HepG2 (cell line): ENCODE data around the gene ZNF341. TPM values are rescaled to one million over a fixed set of nuclear protein-coding genes. Genes with fewer than 3 reads are reported as not detected.

Source experiments
- ATAC-seq: fragments of 200-7000 bp; cut with Tn5 transposase; 3 replicates; pipeline ENCODE4 v1.9.1; 2020; ENCODE audit warnings: mild to moderate bottlenecking, moderate library complexity
- BruUV-seq: library from RNA; stranded (reverse); fragments of 400-500 nt; replicated peaks from 2 replicates; lab custom pipeline; 2021; lab: Mats Ljungman, UMichigan
- CTCF ChIA-PET: fragments of 300-600 bp; formaldehyde crosslinking; extraction: SDS; loops from one replicate; lab custom pipeline; 2021; ENCODE audit warnings: low total read pairs, inconsistent platforms, low intra/inter-chr PET ratio; lab: Yijun Ruan, JAX
- POLR2A ChIA-PET: fragments of 350-600 bp; sonication (Branson Sonifier 250); formaldehyde crosslinking; loops from one replicate; lab custom pipeline; 2020; ENCODE audit warnings: antibody characterized with exemption, inconsistent platforms; lab: Yijun Ruan, JAX
- DNase-seq: peaks from one replicate; pipeline ENCODE4 v3.0.0-alpha.2; 2015; ENCODE audit warnings: low spot score
- FAIRE-seq: peaks from 3 replicates; lab custom pipeline; 2011; peaks lifted over from hg19 to GRCh38; lab: Jason Lieb, UNC
- H2AFZ ChIP-seq: one replicate; pipeline ENCODE4 v1.6.1; 2011; ENCODE audit warnings: low read length, inconsistent platforms
- H3K27ac ChIP-seq: fragments of 300-600 bp; 3 replicates; pipeline ENCODE4 v1.8.0; 2011; ENCODE audit warnings: mixed run types, mild to moderate bottlenecking, mixed read lengths, low read length, inconsistent platforms; ENCODE audit not compliant: insufficient read depth; ENCODE audit errors: extremely low read length
- H3K27me3 ChIP-seq, 2 experiments: fragments of 200-600 bp in 1 of 2; 2 replicates in 1 of 2; 3 replicates in 1 of 2; pipeline versions ENCODE4 v1.6.0 to v1.8.0; 2011; ENCODE audit warnings: low read length in 2 of 2, mild to moderate bottlenecking in 2 of 2, moderate library complexity in 2 of 2, inconsistent platforms in 1 of 2; ENCODE audit not compliant: insufficient read depth in 2 of 2, control insufficient read depth in 1 of 2
- H3K36me3 ChIP-seq, 2 experiments: fragments of 200-600 bp in 1 of 2; replicated peaks in 1 of 2; 2 replicates in 1 of 2; 3 replicates in 1 of 2; pipeline versions ENCODE4 v1.5.1 to v1.8.0; 2011; ENCODE audit warnings: low read length in 2 of 2, inconsistent platforms in 1 of 2; ENCODE audit not compliant: insufficient read depth in 2 of 2, control insufficient read depth in 1 of 2
- H3K4me1 ChIP-seq: 2 replicates; pipeline ENCODE4 v1.5.1; 2012; ENCODE audit warnings: low read length, inconsistent platforms; ENCODE audit not compliant: insufficient read depth
- H3K4me2 ChIP-seq: 2 replicates; pipeline ENCODE4 v1.6.0; 2011; ENCODE audit warnings: low read depth, low read length, inconsistent platforms
- H3K4me3 ChIP-seq, 3 experiments: fragments of 200-600 bp in 1 of 3; sonication (generic), shearing (Covaris generic) in 1 of 3; replicated peaks in 1 of 3; 2 replicates each; pipeline ENCODE4 v1.5.1; 2011 to 2016; ENCODE audit warnings: low read length in 3 of 3, inconsistent platforms in 2 of 3, low read depth in 2 of 3, mild to moderate bottlenecking in 2 of 3, control low read depth in 1 of 3, mixed read lengths in 1 of 3; ENCODE audit not compliant: insufficient read depth in 1 of 3
- H3K79me2 ChIP-seq: one replicate; pipeline ENCODE4 v1.6.1; 2011; ENCODE audit warnings: low read length, inconsistent platforms; ENCODE audit not compliant: insufficient read depth
- H3K9ac ChIP-seq: 2 replicates; pipeline ENCODE4 v1.6.0; 2011; ENCODE audit warnings: mild to moderate bottlenecking, low read depth, low read length, inconsistent platforms; ENCODE audit not compliant: insufficient read depth
- H3K9me3 ChIP-seq: 2 replicates; pipeline ENCODE4 v1.5.1; 2012; ENCODE audit warnings: mild to moderate bottlenecking, low read length
- H4K20me1 ChIP-seq: 2 replicates; pipeline ENCODE4 v1.6.0; 2011; ENCODE audit warnings: inconsistent platforms, mild to moderate bottlenecking, low read length, moderate library complexity; ENCODE audit not compliant: insufficient read depth
- HNRNPH1 ChIP-seq: fragments of 200-400 bp; formaldehyde crosslinking; optimal IDR thresholded peaks from 2 replicates; pipeline ENCODE3; 2017; ENCODE audit warnings: mild to moderate bottlenecking, low read depth, low read length
- HOXA7 ChIP-seq: sonication (generic); formaldehyde crosslinking; IDR thresholded peaks from 2 replicates; pipeline ENCODE4 v1.8.1; 2022; ENCODE audit warnings: mild to moderate bottlenecking, missing genetic modification reagents, moderate library complexity
- NONO ChIP-seq, 2 experiments: fragments of 450-650 bp in 1 of 2; sonication (generic) in 1 of 2; formaldehyde crosslinking in 1 of 2; IDR thresholded peaks in 1 of 2; conservative IDR thresholded peaks in 1 of 2; 2 replicates each; pipeline versions ENCODE4 v1.6.1 to v1.8.0; 2017 to 2022; ENCODE audit warnings: mild to moderate bottlenecking in 1 of 2, missing genetic modification reagents in 1 of 2, moderate library complexity in 1 of 2
- POLR2AphosphoS2 ChIP-seq: IDR thresholded peaks from 2 replicates; pipeline ENCODE4 v1.6.1; 2011; ENCODE audit warnings: low read depth, low read length, improper control_type of control experiment
- SRSF9 ChIP-seq: fragments of 200-400 bp; formaldehyde crosslinking; IDR thresholded peaks from 2 replicates; pipeline ENCODE4 v1.6.1; 2018; ENCODE audit warnings: borderline replicate concordance, mild to moderate bottlenecking, low read depth, low read length; ENCODE audit not compliant: insufficient read depth, poor library complexity, severe bottlenecking
- TEAD2 ChIP-seq: sonication (generic); formaldehyde crosslinking; IDR thresholded peaks from 2 replicates; pipeline ENCODE4 v1.9.0; 2021; ENCODE audit warnings: missing genetic modification reagents
- THYN1 ChIP-seq: sonication (generic); formaldehyde crosslinking; IDR thresholded peaks from 2 replicates; pipeline ENCODE4 v1.8.1; 2023; ENCODE audit warnings: low read depth, mild to moderate bottlenecking, moderate library complexity, missing genetic modification reagents, borderline replicate concordance
- ZNF33A ChIP-seq: sonication (generic); formaldehyde crosslinking; IDR thresholded peaks from 2 replicates; pipeline ENCODE4 v1.5.1; 2020; ENCODE audit warnings: missing genetic modification reagents, mild to moderate bottlenecking, moderate library complexity, borderline replicate concordance
- ZNF619 ChIP-seq: sonication (generic); formaldehyde crosslinking; IDR thresholded peaks from 2 replicates; pipeline ENCODE4 v1.4.0; 2020; ENCODE audit warnings: mild to moderate bottlenecking, missing genetic modification reagents
- WGBS: methylation state at CpG from one replicate; pipeline ENCODE4 v1.1.6; 2017; ENCODE audit warnings: low lambda C conversion rate; 5-methylcytosine and 5-hydroxymethylcytosine counted together
- in situ Hi-C: cut with HindIII; loops from 2 replicates; pipeline ENCODE4 v1.10.0; 2017; ENCODE audit warnings: low pct_unique_long_range_greater_than_20kb; ENCODE audit not compliant: extremely low pct_ligation_motif_present
- intact Hi-C: fragments of 100-400 bp; cut with micrococcal nuclease; formaldehyde crosslinking; loops from one replicate; pipeline ENCODE4 v1.10.0; 2022; ENCODE audit not compliant: unreplicated experiment
- polyA plus RNA-seq, 8 experiments: library from polyadenylated mRNA; depleted of rRNA in 3 of 8; stranded (reverse) in 7 of 8; unstranded in 1 of 8; fragments of >200 nt; fragmentation: Illumina TruSeq in 4 of 8; extraction: Trizol in 4 of 8; gene quantifications; 2 replicates each; pipeline versions ENCODE4 v1.2.1 to v1.2.3, GENCODE V29; 2011 to 2016; ENCODE audit warnings: low read depth in 4 of 8, missing spikeins in 1 of 8, mixed read lengths in 1 of 8; ENCODE audit not compliant: insufficient read depth in 1 of 8
- total RNA-seq, 5 experiments: library from RNA; depleted of rRNA; stranded (reverse); fragments of >200 nt; fragmentation: Illumina TruSeq; extraction: Trizol; gene quantifications; 2 replicates each; pipeline ENCODE4 v1.2.3, GENCODE V29; 2016; ENCODE audit warnings: low read depth in 1 of 5
- TF ChIP-seq, protein P1 (sequence below): sonication (generic); formaldehyde crosslinking; IDR thresholded peaks from 2 replicates; pipeline ENCODE4 v1.5.0; 2020; ENCODE audit warnings: missing genetic modification reagents
- TF ChIP-seq, protein P2 (sequence below): IDR thresholded peaks from 2 replicates; pipeline ENCODE4 v1.6.1; 2016; ENCODE audit warnings: low read depth, control low read depth
- TF ChIP-seq, protein P3 (sequence below): sonication (generic); formaldehyde crosslinking; conservative IDR thresholded peaks from 2 replicates; pipeline ENCODE4 v1.4.0; 2020; ENCODE audit warnings: missing genetic modification reagents
- TF ChIP-seq, protein P4 (sequence below): sonication (generic); formaldehyde crosslinking; IDR thresholded peaks from 2 replicates; pipeline ENCODE4 v1.5.0; 2020; ENCODE audit warnings: missing genetic modification reagents, mild to moderate bottlenecking, borderline replicate concordance

Gene ZNF341
- total and polyA plus RNA-seq, 2 of the 13 experiments (the other 11 are each of a cell fraction or from before 2014, with no cell fraction given), result 1.1 to 2.2 TPM

DNA sequence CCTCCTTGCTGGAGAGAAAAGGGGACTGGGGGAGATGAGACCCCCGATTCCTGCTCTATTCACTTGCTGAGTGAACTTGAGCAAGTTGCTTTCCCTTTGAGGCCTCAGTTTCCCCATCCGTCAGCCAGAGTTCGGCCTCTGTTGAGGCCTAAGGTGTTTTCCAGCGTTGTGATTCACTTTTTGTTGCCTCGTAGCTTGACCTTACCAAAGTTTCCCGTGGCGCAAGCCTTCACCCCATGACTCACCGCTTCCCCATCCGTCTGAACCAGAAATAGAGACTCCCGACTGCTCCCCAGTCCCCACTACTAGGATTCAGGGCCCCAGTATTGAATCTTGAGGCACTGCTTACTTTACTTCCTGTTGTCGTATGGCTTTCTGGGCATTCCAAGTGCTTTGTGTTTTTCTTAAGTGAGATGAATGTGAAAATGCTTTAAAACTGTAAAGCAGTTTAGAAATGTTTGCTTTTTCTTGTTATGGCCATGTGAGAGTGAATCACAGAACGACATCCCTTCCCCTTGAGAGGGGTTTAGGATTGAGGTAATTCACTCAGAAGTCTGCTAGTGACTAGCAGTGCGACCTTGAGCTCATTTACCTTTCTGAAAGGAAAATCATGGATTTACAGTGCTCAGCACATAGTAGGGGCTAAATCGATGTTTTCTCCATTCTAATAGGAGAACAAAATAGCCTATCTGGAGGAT, 80.5 kb downstream of the ZNF341 start:
- Histone ChIP-seq H3K9me3 (no peaks in the 10 kb centered on the region), H3K9ac (peak overlapping the region; percentile 94), H3K79me2 (peaks cover 58% of the 10 kb centered on the region), H3K4me3 (peak overlapping the region; percentile 83 to 96 (median 87)), H2AFZ (peak overlapping the region; percentile 10), H3K27me3 (no peaks in the 10 kb centered on the region; a peak in 1 of 5 replicates), H3K4me1 (peaks cover 56% of the 10 kb centered on the region), H4K20me1 (peaks cover 23% of the 10 kb centered on the region), H3K36me3 (peaks cover 4 to 13% of the 10 kb centered on the region in 2 experiments; a peak in 3 of 5 replicates), H3K27ac (peak overlapping the region; percentile 72), H3K4me2 (peak overlapping the region; percentile 91)
- ATAC-seq (peak; percentile 10), FAIRE-seq (no peak), DNase-seq (peak; percentile 66)
- intact Hi-C loops (loop anchor here (5.0 kb wide), 3 partner anchors 50 to 300 kb away; partner anchors contain the start of genes E2F1 and EIF2S2), in situ Hi-C loops (no loop called here)
- BruUV-seq, result TSS peak; percentile 57
- ChIA-PET POLR2A (interaction anchor here (1.0 to 6.6 kb wide), 11 partner anchors 13 to 411 kb away, joined by 3 to 140 read pairs (median 5); partner anchors contain the start of genes CDK5RAP1, EIF2S2, RALY and ZNF341), CTCF (no interaction called here)
- 2% methylated on average over 14 of the region's 14 CpGs for WGBS
- TF ChIP-seq, protein P1, sequence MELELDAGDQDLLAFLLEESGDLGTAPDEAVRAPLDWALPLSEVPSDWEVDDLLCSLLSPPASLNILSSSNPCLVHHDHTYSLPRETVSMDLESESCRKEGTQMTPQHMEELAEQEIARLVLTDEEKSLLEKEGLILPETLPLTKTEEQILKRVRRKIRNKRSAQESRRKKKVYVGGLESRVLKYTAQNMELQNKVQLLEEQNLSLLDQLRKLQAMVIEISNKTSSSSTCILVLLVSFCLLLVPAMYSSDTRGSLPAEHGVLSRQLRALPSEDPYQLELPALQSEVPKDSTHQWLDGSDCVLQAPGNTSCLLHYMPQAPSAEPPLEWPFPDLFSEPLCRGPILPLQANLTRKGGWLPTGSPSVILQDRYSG (CRISPR knock-in tag), result no peak
- no peak for TF ChIP-seq ZNF619 (CRISPR knock-in tag)
- TF ChIP-seq, protein P2, sequence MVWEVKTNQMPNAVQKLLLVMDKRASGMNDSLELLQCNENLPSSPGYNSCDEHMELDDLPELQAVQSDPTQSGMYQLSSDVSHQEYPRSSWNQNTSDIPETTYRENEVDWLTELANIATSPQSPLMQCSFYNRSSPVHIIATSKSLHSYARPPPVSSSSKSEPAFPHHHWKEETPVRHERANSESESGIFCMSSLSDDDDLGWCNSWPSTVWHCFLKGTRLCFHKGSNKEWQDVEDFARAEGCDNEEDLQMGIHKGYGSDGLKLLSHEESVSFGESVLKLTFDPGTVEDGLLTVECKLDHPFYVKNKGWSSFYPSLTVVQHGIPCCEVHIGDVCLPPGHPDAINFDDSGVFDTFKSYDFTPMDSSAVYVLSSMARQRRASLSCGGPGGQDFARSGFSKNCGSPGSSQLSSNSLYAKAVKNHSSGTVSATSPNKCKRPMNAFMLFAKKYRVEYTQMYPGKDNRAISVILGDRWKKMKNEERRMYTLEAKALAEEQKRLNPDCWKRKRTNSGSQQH (CRISPR knock-in tag), result peak; percentile 52
- TF ChIP-seq TEAD2, result no peak
- TF ChIP-seq, protein P3, sequence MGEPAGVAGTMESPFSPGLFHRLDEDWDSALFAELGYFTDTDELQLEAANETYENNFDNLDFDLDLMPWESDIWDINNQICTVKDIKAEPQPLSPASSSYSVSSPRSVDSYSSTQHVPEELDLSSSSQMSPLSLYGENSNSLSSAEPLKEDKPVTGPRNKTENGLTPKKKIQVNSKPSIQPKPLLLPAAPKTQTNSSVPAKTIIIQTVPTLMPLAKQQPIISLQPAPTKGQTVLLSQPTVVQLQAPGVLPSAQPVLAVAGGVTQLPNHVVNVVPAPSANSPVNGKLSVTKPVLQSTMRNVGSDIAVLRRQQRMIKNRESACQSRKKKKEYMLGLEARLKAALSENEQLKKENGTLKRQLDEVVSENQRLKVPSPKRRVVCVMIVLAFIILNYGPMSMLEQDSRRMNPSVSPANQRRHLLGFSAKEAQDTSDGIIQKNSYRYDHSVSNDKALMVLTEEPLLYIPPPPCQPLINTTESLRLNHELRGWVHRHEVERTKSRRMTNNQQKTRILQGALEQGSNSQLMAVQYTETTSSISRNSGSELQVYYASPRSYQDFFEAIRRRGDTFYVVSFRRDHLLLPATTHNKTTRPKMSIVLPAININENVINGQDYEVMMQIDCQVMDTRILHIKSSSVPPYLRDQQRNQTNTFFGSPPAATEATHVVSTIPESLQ, result no peak
- TF ChIP-seq, protein P4, sequence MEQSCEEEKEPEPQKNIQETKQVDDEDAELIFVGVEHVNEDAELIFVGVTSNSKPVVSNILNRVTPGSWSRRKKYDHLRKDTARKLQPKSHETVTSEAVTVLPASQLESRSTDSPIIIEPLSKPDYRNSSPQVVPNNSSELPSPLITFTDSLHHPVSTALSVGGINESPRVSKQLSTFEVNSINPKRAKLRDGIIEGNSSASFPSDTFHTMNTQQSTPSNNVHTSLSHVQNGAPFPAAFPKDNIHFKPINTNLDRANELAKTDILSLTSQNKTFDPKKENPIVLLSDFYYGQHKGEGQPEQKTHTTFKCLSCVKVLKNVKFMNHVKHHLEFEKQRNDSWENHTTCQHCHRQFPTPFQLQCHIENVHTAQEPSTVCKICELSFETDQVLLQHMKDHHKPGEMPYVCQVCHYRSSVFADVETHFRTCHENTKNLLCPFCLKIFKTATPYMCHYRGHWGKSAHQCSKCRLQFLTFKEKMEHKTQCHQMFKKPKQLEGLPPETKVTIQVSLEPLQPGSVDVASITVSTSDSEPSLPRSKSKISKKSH (CRISPR knock-in tag), result no peak
- TF ChIP-seq ZNF33A (CRISPR knock-in tag), result no peak
- no peak for TF ChIP-seq HOXA7 (CRISPR knock-in tag)
- no peak for TF ChIP-seq NONO (IDR thresholded peaks at IDR 0.05)
- TF ChIP-seq NONO (CRISPR knock-in tag; conservative IDR thresholded peaks at IDR 0.05), result no peak
- TF ChIP-seq THYN1, result no peak
- no peak for TF ChIP-seq POLR2AphosphoS2
- TF ChIP-seq HNRNPH1, result no peak
- TF ChIP-seq SRSF9, result no peak
